Glutamatergic neuron (in vitro differentiated cells): Measurements from ENCODE around the gene ATG9B. TPM values are rescaled to one million over a fixed set of nuclear protein-coding genes. Genes with fewer than 3 reads are reported as not detected.

Experiments used
- DNase-seq: peaks from one replicate; pipeline ENCODE4 v3.0.0; 2022
- H3K27ac Mint-ChIP-seq: one replicate; pipeline ENCODE4 v1.8.0; 2020; ENCODE audit warnings: mild to moderate bottlenecking, mixed read lengths, inconsistent platforms; ENCODE audit not compliant: unreplicated experiment
- H3K27me3 Mint-ChIP-seq: one replicate; pipeline ENCODE4 v1.8.0; 2020; ENCODE audit warnings: mild to moderate bottlenecking, moderate library complexity, mixed read lengths, inconsistent platforms; ENCODE audit not compliant: unreplicated experiment
- H3K36me3 Mint-ChIP-seq: one replicate; pipeline ENCODE4 v1.8.0; 2020; ENCODE audit warnings: mild to moderate bottlenecking, mixed read lengths, inconsistent platforms; ENCODE audit not compliant: unreplicated experiment
- H3K4me1 Mint-ChIP-seq: one replicate; pipeline ENCODE4 v1.8.0; 2020; ENCODE audit warnings: mild to moderate bottlenecking, low read depth, mixed read lengths, inconsistent platforms; ENCODE audit not compliant: unreplicated experiment
- H3K4me3 Mint-ChIP-seq: one replicate; pipeline ENCODE4 v1.8.0; 2020; ENCODE audit warnings: mild to moderate bottlenecking, mixed read lengths, inconsistent platforms; ENCODE audit not compliant: unreplicated experiment
- H3K9me3 Mint-ChIP-seq: one replicate; pipeline ENCODE4 v1.8.0; 2020; ENCODE audit warnings: mild to moderate bottlenecking, moderate library complexity, mixed read lengths, inconsistent platforms; ENCODE audit not compliant: unreplicated experiment
- CTCF ChIP-seq: fragments of 200-600 bp; sonication (generic); IDR thresholded peaks from one replicate; pipeline ENCODE4 v1.5.0; 2021; ENCODE audit not compliant: partially characterized antibody, unreplicated experiment
- total RNA-seq: library from RNA; stranded (reverse); fragmentation: NEBNext Ultra II Directional; extraction: Animal tissue kit (Norgen Biotek cat#: 25700); gene quantifications from one replicate; pipeline ENCODE4 v1.2.1, GENCODE V29; 2021; ENCODE audit not compliant: unreplicated experiment

The ATG9B gene
- total RNA-seq, 1 donor from 2014 or later = 9.4 TPM

GRCh38 chr7:150972023-150972468 is 52.2 kb downstream of the ATG9B start:
- Mint-ChIP-seq H3K4me1 (peaks cover 52% of the 10 kb centered on the region), H3K27ac (peak overlapping the region; percentile 99)

GRCh38 chr7:150971242-150972022 is 52.9 kb downstream of the ATG9B start:
- peaks cover 50% of the 10 kb centered on the region for H3K4me1 Mint-ChIP-seq
- H3K4me3 Mint-ChIP-seq = peak overlapping the region; percentile 86
- no peak for TF ChIP-seq CTCF
- DNase-seq = peak; percentile 58
- peak overlapping the region; percentile 99 for H3K27ac Mint-ChIP-seq
- H3K9me3 Mint-ChIP-seq = peaks cover 26% of the 10 kb centered on the region
- peaks cover 5% of the 10 kb centered on the region for H3K36me3 Mint-ChIP-seq
- H3K27me3 Mint-ChIP-seq = peaks cover 15% of the 10 kb centered on the region

More at GRCh38 chr7:150972023-150972468, 52.2 kb downstream of the ATG9B start:
- Mint-ChIP-seq H3K4me3 (peak overlapping the region; percentile 80), H3K9me3 (peaks cover 29% of the 10 kb centered on the region), H3K27me3 (peaks cover 15% of the 10 kb centered on the region), H3K36me3 (peaks cover 5% of the 10 kb centered on the region)
- TF ChIP-seq CTCF = no peak
- peak; percentile 48 for DNase-seq

GRCh38 chr7:150970424-150970823 is 53.9 kb downstream of the ATG9B start:
- Mint-ChIP-seq H3K9me3 (peaks cover 21% of the 10 kb centered on the region), H3K27me3 (peaks cover 15% of the 10 kb centered on the region), H3K36me3 (peaks cover 5% of the 10 kb centered on the region), H3K4me1 (peaks cover 53% of the 10 kb centered on the region), H3K4me3 (peak overlapping the region; percentile 86), H3K27ac (peak overlapping the region; percentile 99)
- DNase-seq = peak; percentile 12
- TF ChIP-seq CTCF = no peak

- Mint-ChIP-seq H3K4me3 (peak overlapping the region; percentile 45), H3K27me3 (peaks cover 13% of the 10 kb centered on the region), H3K4me1 (peaks cover 60% of the 10 kb centered on the region), H3K36me3 (peaks cover 5% of the 10 kb centered on the region), H3K9me3 (peaks cover 21% of the 10 kb centered on the region), H3K27ac (peak overlapping the region; percentile 48)
- TF ChIP-seq CTCF = no peak
- peak; percentile 23 for DNase-seq
Measured at GRCh38 chr7:150969475-150969874, 54.8 kb downstream of the ATG9B start.

- H3K27me3 Mint-ChIP-seq = peaks cover 11% of the 10 kb centered on the region
Measured at GRCh38 chr7:150968734-150969372, 55.4 kb downstream of the ATG9B start.

More at GRCh38 chr7:150968734-150969372, 55.4 kb downstream of the ATG9B start:
- no peak overlapping the region for H3K27ac Mint-ChIP-seq
- DNase-seq = peak; percentile 11
- peaks cover 5% of the 10 kb centered on the region for H3K36me3 Mint-ChIP-seq
- H3K9me3 Mint-ChIP-seq = peaks cover 22% of the 10 kb centered on the region
- H3K4me1 Mint-ChIP-seq = peaks cover 64% of the 10 kb centered on the region
- no peak for TF ChIP-seq CTCF
- H3K4me3 Mint-ChIP-seq = peak overlapping the region; percentile 2
